Hepatocyte (in vitro differentiated cells): ENCODE data around the gene NOP10. TPM values are rescaled to one million over a fixed set of nuclear protein-coding genes. Genes with fewer than 3 reads are reported as not detected.
"Not testable (repeated sequence)": the region's sequence is repeated elsewhere in the genome, so short reads cannot be mapped to it uniquely, and the experiment has no call there.

ENCODE experiments used
- DNase-seq: peaks from one replicate; pipeline ENCODE4 v3.0.0-alpha.2; 2016; ENCODE audit warnings: low spot score
- H2AFZ ChIP-seq: fragments of 200-600 bp; sonication (generic); 2 replicates; pipeline ENCODE4 v1.6.0; 2016; ENCODE audit warnings: antibody characterized with exemption, mild to moderate bottlenecking
- H3K27ac ChIP-seq: fragments of 200-600 bp; sonication (generic); 2 replicates; pipeline ENCODE4 v1.5.1; 2016; ENCODE audit warnings: mild to moderate bottlenecking
- H3K27me3 ChIP-seq: fragments of 200-600 bp; sonication (generic); 2 replicates; pipeline ENCODE4 v1.6.1; 2016
- H3K36me3 ChIP-seq: fragments of 200-600 bp; sonication (generic); replicated peaks from 2 replicates; pipeline ENCODE4 v1.5.1; 2016; ENCODE audit warnings: low read depth; ENCODE audit not compliant: insufficient read depth
- H3K4me1 ChIP-seq: fragments of 200-600 bp; sonication (generic); 2 replicates; pipeline ENCODE4 v1.5.1; 2016; ENCODE audit warnings: mild to moderate bottlenecking, moderate library complexity; ENCODE audit not compliant: insufficient read depth
- H3K4me2 ChIP-seq: fragments of 200-600 bp; sonication (generic); 2 replicates; pipeline ENCODE4 v1.6.0; 2016
- H3K4me3 ChIP-seq: fragments of 200-600 bp; sonication (generic); 2 replicates; pipeline ENCODE4 v1.5.1; 2016; ENCODE audit warnings: mild to moderate bottlenecking
- H3K79me2 ChIP-seq: fragments of 200-600 bp; sonication (generic); 2 replicates; pipeline ENCODE4 v1.6.0; 2017; ENCODE audit warnings: mild to moderate bottlenecking
- H3K9me2 ChIP-seq: fragments of 200-600 bp; sonication (generic); replicated peaks from 2 replicates; pipeline ENCODE4 v1.6.0; 2017; ENCODE audit warnings: mild to moderate bottlenecking; ENCODE audit not compliant: insufficient read depth
- H3K9me3 ChIP-seq: fragments of 200-600 bp; sonication (generic); 2 replicates; pipeline ENCODE4 v1.5.1; 2016; ENCODE audit warnings: low read depth, mild to moderate bottlenecking
- H4K20me1 ChIP-seq: fragments of 200-600 bp; sonication (generic); 2 replicates; pipeline ENCODE4 v1.6.0; 2016; ENCODE audit warnings: mild to moderate bottlenecking; ENCODE audit not compliant: insufficient read depth, poor library complexity, severe bottlenecking
- CTCF ChIP-seq: fragments of 200-600 bp; sonication (generic); IDR thresholded peaks from 2 replicates; pipeline ENCODE4 v1.5.1; 2016; ENCODE audit warnings: antibody characterized with exemption, mild to moderate bottlenecking; ENCODE audit not compliant: poor library complexity
- EZH2 ChIP-seq: fragments of 200-600 bp; sonication (generic); IDR thresholded peaks from 2 replicates; pipeline ENCODE4 v1.6.1; 2016; ENCODE audit warnings: antibody characterized with exemption, mild to moderate bottlenecking, borderline replicate concordance
- EZH2phosphoT487 ChIP-seq: fragments of 200-600 bp; sonication (generic); IDR thresholded peaks from one replicate; pipeline ENCODE4 v1.6.1; 2018; ENCODE audit warnings: antibody characterized with exemption, mild to moderate bottlenecking, low read depth, moderate library complexity; ENCODE audit not compliant: unreplicated experiment, severe bottlenecking
- WGBS: methylation state at CpG from one replicate; pipeline ENCODE4 v1.1.6; 2016; ENCODE audit warnings: low lambda C conversion rate; ENCODE audit errors: missing lambda C conversion rate; 5-methylcytosine and 5-hydroxymethylcytosine counted together
- polyA plus RNA-seq: library from polyadenylated mRNA; unstranded; fragments of >200 nt; fragmentation: Nextera tagmentation; extraction: Ambion mirVana; gene quantifications from 2 replicates; pipeline ENCODE4 v1.2.1, GENCODE V29; 2016
- total RNA-seq: library from RNA; depleted of rRNA; stranded (reverse); fragments of >200 nt; gene quantifications from 2 replicates; pipeline ENCODE4 v1.2.3, GENCODE V29; 2014

The NOP10 gene
- total and polyA plus RNA-seq, 2 experiments from 2014 or later: 284 to 378 TPM

GRCh38 chr15:34347951-34348638, 5.2 kb upstream of the NOP10 start:
- TF ChIP-seq CTCF (no peak), EZH2 (no peak), EZH2phosphoT487 (no peak)
- Histone ChIP-seq H3K36me3 (no peaks in the 10 kb centered on the region), H3K4me3 (no peak overlapping the region), H3K4me1 (no peaks in the 10 kb centered on the region), H4K20me1 (no peaks in the 10 kb centered on the region), H3K4me2 (no peak overlapping the region), H3K27ac (no peak overlapping the region), H2AFZ (no peak overlapping the region), H3K79me2 (no peaks in the 10 kb centered on the region), H3K27me3 (no peaks in the 10 kb centered on the region), H3K9me2 (no peaks in the 10 kb centered on the region), H3K9me3 (no peaks in the 10 kb centered on the region)
- no peak for DNase-seq
- whole genome bisulfite sequencing: 86% methylated on average over 13 of the region's 13 CpGs

GRCh38 chr15:34342213-34342736, 661 bp downstream of the NOP10 start:
- DNase-seq, H4K20me1 ChIP-seq, H3K4me1 ChIP-seq, H3K27me3 ChIP-seq, H3K36me3 ChIP-seq, H3K9me2 ChIP-seq, H3K9me3 ChIP-seq: not testable (repeated sequence)
- Histone ChIP-seq H2AFZ (peak overlapping the region; percentile 85), H3K79me2 (peaks cover 29% of the 10 kb centered on the region), H3K4me3 (peak overlapping the region; percentile 76), H3K27ac (peak overlapping the region; percentile 95), H3K4me2 (peak overlapping the region; percentile 81)
- 37% methylated on average over 26 of the region's 26 CpGs for WGBS

- Histone ChIP-seq H4K20me1 (no peaks in the 10 kb centered on the region), H3K9me3 (no peaks in the 10 kb centered on the region), H3K9me2 (no peaks in the 10 kb centered on the region), H3K36me3 (no peaks in the 10 kb centered on the region), H3K4me3 (peak overlapping the region; percentile 76), H3K27me3 (no peaks in the 10 kb centered on the region), H2AFZ (peak overlapping the region; percentile 85), H3K79me2 (peaks cover 29% of the 10 kb centered on the region), H3K27ac (peak overlapping the region; percentile 95), H3K4me2 (peak overlapping the region; percentile 81), H3K4me1 (peaks cover 7% of the 10 kb centered on the region)
- WGBS: 98% methylated on average over 15 of the region's 15 CpGs
- TF ChIP-seq EZH2phosphoT487: no peak
- no peak for DNase-seq
Observed at GRCh38 chr15:34341381-34342212, 1.3 kb downstream of the NOP10 start.

- H3K4me1 ChIP-seq: peaks cover 7% of the 10 kb centered on the region
- WGBS: 90% methylated on average over 3 of the region's 3 CpGs
- H3K79me2 ChIP-seq: peaks cover 29% of the 10 kb centered on the region
- no peaks in the 10 kb centered on the region for H4K20me1 ChIP-seq
- no peak overlapping the region for H3K27ac ChIP-seq
- no peaks in the 10 kb centered on the region for H3K27me3 ChIP-seq
- H2AFZ ChIP-seq: no peak overlapping the region
- H3K4me2 ChIP-seq: no peak overlapping the region
- TF ChIP-seq EZH2phosphoT487 (no peak), CTCF (no peak), EZH2 (no peak)
- no peak overlapping the region for H3K4me3 ChIP-seq
- H3K9me3 ChIP-seq: no peaks in the 10 kb centered on the region
- H3K9me2 ChIP-seq: no peaks in the 10 kb centered on the region
- H3K36me3 ChIP-seq: no peaks in the 10 kb centered on the region
- DNase-seq: no peak
Observed at GRCh38 chr15:34339946-34340345, 3.0 kb downstream of the NOP10 start.
